ENCODE measurements around the gene CHRDL1.

- TF ChIP-seq CTCF (IDR thresholded peaks at IDR 0.05) (no peak), POLR2A (IDR thresholded peaks at IDR 0.05) (no peak)
These were observed 40.0 kb downstream of the CHRDL1 start for GRCh38 chrX:110755611-110756010.
